Measurements from ENCODE around the gene ATG13. TPM values are rescaled to one million over a fixed set of nuclear protein-coding genes. Genes with fewer than 3 reads are reported as not detected.

Gene ATG13
- total and polyA plus RNA-seq, 2 of the 8 experiments (the other 6 are each of a cell fraction or from before 2014, with no cell fraction given): 65.0 to 77.4 TPM

DNA sequence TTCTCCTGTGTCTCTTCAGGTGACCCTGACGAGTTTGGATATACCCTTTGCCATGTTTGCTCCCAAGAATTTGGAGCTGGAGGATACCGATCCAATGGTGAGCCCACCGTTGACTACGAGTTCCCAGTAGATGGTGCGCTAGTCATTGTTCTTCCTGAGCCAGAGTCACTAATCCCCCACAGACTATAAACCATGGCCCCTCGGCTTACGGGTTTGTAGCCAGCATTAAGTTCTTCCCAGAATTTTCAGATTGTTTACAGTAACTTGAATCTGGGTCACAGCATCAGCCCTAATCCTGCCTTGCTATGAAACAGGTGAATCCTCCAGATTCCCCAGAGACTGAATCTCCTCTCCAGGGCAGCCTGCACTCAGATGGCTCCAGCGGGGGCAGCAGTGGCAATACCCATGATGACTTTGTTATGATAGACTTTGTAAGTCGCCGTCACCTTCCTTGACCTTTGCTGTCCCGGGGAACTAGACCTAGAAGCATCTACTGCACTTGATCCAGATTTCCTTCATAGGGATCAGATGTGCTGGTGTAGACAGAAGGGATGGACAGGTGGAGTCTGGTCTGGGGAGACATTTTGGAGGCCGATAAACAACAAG is 51.2 kb downstream of the ATG13 start (continued):
- TF ChIP-seq, protein P1, sequence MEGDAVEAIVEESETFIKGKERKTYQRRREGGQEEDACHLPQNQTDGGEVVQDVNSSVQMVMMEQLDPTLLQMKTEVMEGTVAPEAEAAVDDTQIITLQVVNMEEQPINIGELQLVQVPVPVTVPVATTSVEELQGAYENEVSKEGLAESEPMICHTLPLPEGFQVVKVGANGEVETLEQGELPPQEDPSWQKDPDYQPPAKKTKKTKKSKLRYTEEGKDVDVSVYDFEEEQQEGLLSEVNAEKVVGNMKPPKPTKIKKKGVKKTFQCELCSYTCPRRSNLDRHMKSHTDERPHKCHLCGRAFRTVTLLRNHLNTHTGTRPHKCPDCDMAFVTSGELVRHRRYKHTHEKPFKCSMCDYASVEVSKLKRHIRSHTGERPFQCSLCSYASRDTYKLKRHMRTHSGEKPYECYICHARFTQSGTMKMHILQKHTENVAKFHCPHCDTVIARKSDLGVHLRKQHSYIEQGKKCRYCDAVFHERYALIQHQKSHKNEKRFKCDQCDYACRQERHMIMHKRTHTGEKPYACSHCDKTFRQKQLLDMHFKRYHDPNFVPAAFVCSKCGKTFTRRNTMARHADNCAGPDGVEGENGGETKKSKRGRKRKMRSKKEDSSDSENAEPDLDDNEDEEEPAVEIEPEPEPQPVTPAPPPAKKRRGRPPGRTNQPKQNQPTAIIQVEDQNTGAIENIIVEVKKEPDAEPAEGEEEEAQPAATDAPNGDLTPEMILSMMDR (IDR thresholded peaks at IDR 0.05; ENCODE audit: control extremely low read depth in 1 of 3, insufficient read depth in 1 of 3, low read depth in 1 of 3, low read length in 3 of 3): no peak
- TF ChIP-seq ASH2L (IDR thresholded peaks at IDR 0.05; ENCODE audit: low read length): no peak
- no peak for TF ChIP-seq CBX5 (IDR thresholded peaks at IDR 0.05; ENCODE audit: low read depth, low read length)
- no peak for TF ChIP-seq CTBP2 (IDR thresholded peaks at IDR 0.05; ENCODE audit: borderline replicate concordance, insufficient read depth, insufficient read length, low read length)
- TF ChIP-seq GABPA (IDR thresholded peaks at IDR 0.05; ENCODE audit: borderline replicate concordance, insufficient read depth, low read length): no peak
- no peak for TF ChIP-seq KDM5A (IDR thresholded peaks at IDR 0.05; ENCODE audit: low read length)
- TF ChIP-seq SIN3A (conservative IDR thresholded peaks at IDR 0.05 in 1 of 2, IDR thresholded peaks at IDR 0.05 in 1 of 2; ENCODE audit: low read depth in 1 of 2, low read length in 2 of 2): no peak
- TF ChIP-seq TBP (IDR thresholded peaks at IDR 0.05; ENCODE audit: low read depth, low read length): no peak
- no peak for TF ChIP-seq SAP30 (IDR thresholded peaks at IDR 0.05; ENCODE audit: insufficient read depth, insufficient replicate concordance, low read length)

Data from H1 (cell line).